Esophagus squamous epithelium (tissue), 5 donors: Measurements from ENCODE around the gene DNAJC10. TPM values are rescaled to one million over a fixed set of nuclear protein-coding genes. Genes with fewer than 3 reads are reported as not detected.

Experiments
- DNase-seq: peaks from one replicate; lab custom pipeline; 2025; lab: John Stamatoyannopoulos, UW
- H3K27ac ChIP-seq, 4 donors: fragments of 200-600 bp; sonication (generic); one replicate each; pipeline ENCODE4 v1.5.1; 2016 to 2019; ENCODE audit warnings: mild to moderate bottlenecking in 1 of 4
- H3K27me3 ChIP-seq, 4 donors: fragments of 200-600 bp; sonication (generic); 1 replicate in 3 of 4; 2 replicates in 1 of 4; pipeline versions ENCODE4 v1.5.1 to v1.6.0; 2017 to 2021; ENCODE audit warnings: antibody characterized with exemption in 1 of 4
- H3K36me3 ChIP-seq, 3 donors: fragments of 200-600 bp; sonication (generic); one replicate each; pipeline ENCODE4 v1.5.1; 2016 to 2019
- H3K4me1 ChIP-seq, 3 donors: fragments of 200-600 bp; sonication (generic); one replicate each; pipeline ENCODE4 v1.5.1; 2017 to 2019
- H3K4me3 ChIP-seq, 4 donors: fragments of 200-600 bp; sonication (generic); 1 replicate in 3 of 4; 2 replicates in 1 of 4; pipeline ENCODE4 v1.5.1; 2016 to 2019; ENCODE audit warnings: mild to moderate bottlenecking in 2 of 4, moderate library complexity in 1 of 4
- H3K9me3 ChIP-seq, 3 donors: fragments of 200-600 bp; sonication (generic); one replicate each; pipeline ENCODE4 v1.5.1; 2016 to 2019
- CTCF ChIP-seq, 6 experiments: fragments of 450-650 bp in 4 of 6; fragments of 200-600 bp in 2 of 6; sonication (generic) in 2 of 6; IDR thresholded peaks; one replicate each; pipeline ENCODE4 v1.5.1; 2016 to 2019; ENCODE audit warnings: antibody characterized with exemption in 6 of 6, mild to moderate bottlenecking in 4 of 6, moderate library complexity in 4 of 6
- POLR2A ChIP-seq, 4 donors: fragments of 450-650 bp; IDR thresholded peaks; one replicate each; pipeline ENCODE4 v1.6.1; 2017; ENCODE audit warnings: antibody characterized with exemption in 4 of 4, mild to moderate bottlenecking in 4 of 4, moderate library complexity in 3 of 4
- WGBS, 2 donors: methylation state at CpG; one replicate each; pipeline ENCODE4 v1.1.5; 2018; 5-methylcytosine and 5-hydroxymethylcytosine counted together
- intact Hi-C: fragments of 100-400 bp; cut with DNase I; formaldehyde crosslinking; loops from one replicate; pipeline ENCODE4 v1.15.0; 2022
- total RNA-seq, 4 donors: library from RNA; depleted of rRNA; stranded (reverse); fragments of >200 nt; gene quantifications; one replicate each; pipeline ENCODE4 v1.1.0, GENCODE V29; 2016
- donor health status: DM: yes; HTN: yes; CAD: no.

DNAJC10 gene
- total RNA-seq, 4 donors from 2014 or later: 26.0 to 46.0 (median 32.3) TPM

GRCh38 chr2:182713601-182714000 lies 2.5 kb upstream of the DNAJC10 start:
- intact Hi-C loops: no loop called here
- H3K36me3 ChIP-seq: no peaks in the 10 kb centered on the region
- H3K9me3 ChIP-seq: no peaks in the 10 kb centered on the region
- H3K4me3 ChIP-seq: no peak overlapping the region
- no peaks in the 10 kb centered on the region for H3K27me3 ChIP-seq
- H3K4me1 ChIP-seq: peaks cover 0 to 36% (median 10%) of the 10 kb centered on the region in 3 donors
- TF ChIP-seq CTCF (IDR thresholded peaks at IDR 0.05): no peak
- H3K27ac ChIP-seq: no peak overlapping the region
- no peak for DNase-seq

GRCh38 chr2:182715121-182715891 lies 751 bp upstream of the DNAJC10 start:
- WGBS, 2 donors: 1 to 3% methylated on average over 9 of the region's 9 CpGs
- DNase-seq: no peak

GRCh38 chr2:182716650-182716979 lies 558 bp downstream of the DNAJC10 start:
- 1 to 2% methylated on average over 12 of the region's 12 CpGs for WGBS, 2 donors
- Histone ChIP-seq H3K27ac (peak overlapping the region; percentile 80 to 95 (median 88)), H3K4me1 (peaks cover 0 to 36% (median 10%) of the 10 kb centered on the region in 3 donors), H3K4me3 (peak overlapping the region; percentile 88 to 99 (median 92)), H3K27me3 (no peaks in the 10 kb centered on the region), H3K36me3 (peaks cover 0 to 14% (median 0%) of the 10 kb centered on the region in 3 donors), H3K9me3 (no peaks in the 10 kb centered on the region)
- TF ChIP-seq POLR2A (IDR thresholded peaks at IDR 0.05): no peak
- TF ChIP-seq CTCF (IDR thresholded peaks at IDR 0.05): no peak
- intact Hi-C loops: no loop called here
- no peak for DNase-seq

More at GRCh38 chr2:182715121-182715891, 751 bp upstream of the DNAJC10 start:
- Histone ChIP-seq H3K27ac (peak overlapping the region; percentile 80 to 95 (median 88)), H3K4me1 (peaks cover 0 to 36% (median 10%) of the 10 kb centered on the region in 3 donors), H3K27me3 (no peaks in the 10 kb centered on the region), H3K36me3 (peaks cover 0 to 5% (median 0%) of the 10 kb centered on the region in 3 donors), H3K9me3 (no peaks in the 10 kb centered on the region), H3K4me3 (peak overlapping the region; percentile 88 to 99 (median 92))
- TF ChIP-seq CTCF (IDR thresholded peaks at IDR 0.05): no peak
- TF ChIP-seq POLR2A (IDR thresholded peaks at IDR 0.05): no peak
- intact Hi-C loops: no loop called here

- Histone ChIP-seq H3K9me3 (no peaks in the 10 kb centered on the region), H3K36me3 (peaks cover 0 to 19% (median 0%) of the 10 kb centered on the region in 3 donors), H3K27ac (peak overlapping the region in 3 of 4 donors; percentile 3 to 90 (median 87)), H3K4me1 (peaks cover 0 to 36% (median 10%) of the 10 kb centered on the region in 3 donors), H3K4me3 (peak overlapping the region in 2 of 4 donors; percentile 88 to 99), H3K27me3 (no peaks in the 10 kb centered on the region)
- TF ChIP-seq CTCF (IDR thresholded peaks at IDR 0.05) (no peak), POLR2A (IDR thresholded peaks at IDR 0.05) (no peak)
- DNase-seq: no peak
- WGBS, 2 donors: 27 to 39% methylated on average over 2 of the region's 2 CpGs
- intact Hi-C loops: no loop called here
These were observed 1.4 kb downstream of the DNAJC10 start for GRCh38 chr2:182717416-182717815.

- Histone ChIP-seq H3K27ac (peak overlapping the region in 2 of 4 donors; percentile 3 to 87), H3K27me3 (no peaks in the 10 kb centered on the region), H3K9me3 (no peaks in the 10 kb centered on the region), H3K4me1 (peaks cover 0 to 36% (median 10%) of the 10 kb centered on the region in 3 donors), H3K4me3 (peak overlapping the region in 1 of 4 donors; percentile 99), H3K36me3 (peaks cover 0 to 23% (median 0%) of the 10 kb centered on the region in 3 donors)
- TF ChIP-seq POLR2A (IDR thresholded peaks at IDR 0.05) (no peak), CTCF (IDR thresholded peaks at IDR 0.05) (no peak)
- intact Hi-C loops: no loop called here
- DNase-seq: no peak
These were observed 1.8 kb downstream of the DNAJC10 start for GRCh38 chr2:182717816-182718215.
